NCI-H1105 (cell line): ENCODE results near the gene PSMC3.

ENCODE experiments used
- DNase-seq: peaks from one replicate; lab custom pipeline; 2025; lab: John Stamatoyannopoulos, UW

The PSMC3 gene

DNA sequence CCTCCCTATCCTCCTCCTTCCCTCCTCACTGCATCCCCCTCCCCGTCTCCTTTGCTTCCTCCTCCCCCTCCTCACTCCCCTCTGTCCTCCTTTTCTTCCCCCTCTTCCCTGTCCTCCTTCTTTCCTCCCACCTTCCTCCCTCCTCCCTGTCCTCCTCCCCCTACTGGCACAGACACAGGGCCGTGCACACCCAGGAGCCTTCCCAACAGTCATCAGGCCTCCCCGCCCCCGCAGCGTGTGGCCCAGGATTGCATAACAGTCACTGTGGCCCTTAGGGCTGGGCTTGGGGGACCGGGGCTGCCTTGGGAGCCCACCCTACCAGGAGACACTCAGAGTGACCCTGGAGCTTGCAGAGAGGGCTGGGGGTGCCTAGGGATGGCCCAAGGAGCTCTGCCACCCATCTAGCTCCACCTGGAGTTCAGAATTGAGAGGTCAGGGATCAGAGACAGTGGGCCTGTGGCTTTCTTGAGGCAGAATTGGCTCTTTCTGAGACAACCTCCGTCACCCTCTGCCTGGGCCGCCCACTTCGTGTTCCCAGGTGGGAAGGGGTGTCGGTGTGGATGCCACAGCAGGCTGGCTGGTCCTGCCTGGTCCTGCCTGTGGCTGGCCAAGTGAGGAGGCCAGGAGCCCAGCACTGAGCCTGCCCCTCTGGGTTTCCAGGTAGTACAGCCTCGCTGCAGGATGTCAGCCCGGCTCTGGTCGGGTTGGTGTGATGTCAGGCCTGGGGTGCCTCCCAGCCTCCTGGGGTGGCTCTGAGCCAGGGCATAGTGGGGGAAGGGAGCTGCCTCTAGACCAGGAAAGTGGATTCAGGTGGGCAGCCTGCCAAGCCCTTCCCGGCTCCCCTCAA lies 49.5 kb downstream of the PSMC3 start:
- no peak for DNase-seq

DNA sequence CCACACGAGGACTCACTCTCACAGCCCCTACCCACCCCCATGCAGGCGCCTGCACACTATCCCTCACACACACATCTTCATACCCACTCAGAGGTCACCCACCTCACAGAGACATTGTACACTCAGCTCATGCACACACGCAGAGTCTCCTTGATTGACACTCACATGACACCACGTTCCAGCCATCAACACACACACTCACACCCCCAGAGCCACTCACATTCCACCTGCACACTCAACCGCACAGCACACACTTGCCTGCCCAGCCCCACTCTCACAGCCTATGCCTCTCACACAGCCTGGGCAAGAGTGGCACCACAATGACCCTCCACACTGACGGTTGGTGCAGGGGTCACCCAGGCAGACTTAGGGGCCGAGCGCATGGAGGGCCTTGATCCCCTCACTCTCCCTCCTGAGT lies 50.1 kb downstream of the PSMC3 start:
- DNase-seq: no peak

DNA sequence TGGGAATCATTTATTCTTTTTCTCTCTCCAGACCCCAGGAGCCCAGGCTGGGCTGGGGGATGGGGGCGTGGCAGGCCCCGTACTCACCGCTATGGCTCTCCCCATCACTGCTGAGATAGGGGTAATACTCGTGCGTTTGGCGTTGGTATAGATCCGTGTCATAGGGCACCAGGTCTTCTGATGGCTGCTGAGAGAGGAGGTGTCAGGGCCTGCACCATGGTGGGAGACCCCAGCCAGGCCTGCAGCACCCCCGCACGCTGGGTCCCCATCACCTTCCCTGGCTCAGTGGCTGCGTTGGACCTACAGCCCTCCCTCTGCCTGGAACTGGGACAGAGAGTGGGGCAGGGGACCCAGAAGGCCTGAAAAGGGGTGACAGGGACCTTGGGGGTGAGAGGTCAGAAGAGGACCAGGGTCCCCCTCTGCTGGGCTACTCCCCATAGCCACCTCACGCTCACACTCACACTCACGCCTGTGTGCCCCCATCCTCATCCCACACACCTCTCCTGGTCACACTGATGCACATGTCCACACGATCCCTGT lies 50.6 kb downstream of the PSMC3 start:
- no peak for DNase-seq

DNA sequence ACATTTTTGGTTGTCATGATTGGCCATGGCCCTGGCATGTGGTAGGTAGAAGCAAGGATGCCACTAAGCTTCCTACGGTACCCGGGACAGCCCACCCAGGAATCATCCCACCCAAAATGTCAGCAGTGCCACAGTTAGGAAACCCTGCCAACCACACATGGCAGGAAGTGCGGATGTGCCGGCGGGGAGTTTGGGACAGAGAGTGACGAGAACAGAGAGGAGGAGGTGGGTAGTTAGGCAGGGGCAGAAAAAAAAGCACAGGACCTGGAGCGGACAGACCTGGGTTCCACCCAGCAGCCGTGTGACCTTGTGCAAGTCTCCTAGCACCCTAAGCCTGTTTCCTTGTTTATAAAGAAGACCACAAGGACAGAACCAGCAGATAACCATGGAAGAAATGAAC lies 51.2 kb downstream of the PSMC3 start:
- no peak for DNase-seq

DNA sequence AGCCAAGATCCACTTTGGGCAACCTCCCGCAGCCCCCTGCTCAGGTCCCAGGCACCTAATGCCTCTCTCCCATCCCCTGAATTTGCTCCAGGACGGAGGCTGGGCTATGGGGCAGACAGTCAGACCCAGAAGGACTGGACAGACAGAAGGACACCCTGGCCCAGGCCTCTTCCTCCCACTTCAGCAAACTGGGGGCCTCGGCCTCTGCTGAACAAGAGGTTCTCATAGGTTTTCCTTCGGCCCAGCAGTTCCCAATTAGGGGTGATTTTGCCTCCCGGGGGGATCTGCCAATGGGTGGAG lies 51.6 kb downstream of the PSMC3 start:
- no peak for DNase-seq

DNA sequence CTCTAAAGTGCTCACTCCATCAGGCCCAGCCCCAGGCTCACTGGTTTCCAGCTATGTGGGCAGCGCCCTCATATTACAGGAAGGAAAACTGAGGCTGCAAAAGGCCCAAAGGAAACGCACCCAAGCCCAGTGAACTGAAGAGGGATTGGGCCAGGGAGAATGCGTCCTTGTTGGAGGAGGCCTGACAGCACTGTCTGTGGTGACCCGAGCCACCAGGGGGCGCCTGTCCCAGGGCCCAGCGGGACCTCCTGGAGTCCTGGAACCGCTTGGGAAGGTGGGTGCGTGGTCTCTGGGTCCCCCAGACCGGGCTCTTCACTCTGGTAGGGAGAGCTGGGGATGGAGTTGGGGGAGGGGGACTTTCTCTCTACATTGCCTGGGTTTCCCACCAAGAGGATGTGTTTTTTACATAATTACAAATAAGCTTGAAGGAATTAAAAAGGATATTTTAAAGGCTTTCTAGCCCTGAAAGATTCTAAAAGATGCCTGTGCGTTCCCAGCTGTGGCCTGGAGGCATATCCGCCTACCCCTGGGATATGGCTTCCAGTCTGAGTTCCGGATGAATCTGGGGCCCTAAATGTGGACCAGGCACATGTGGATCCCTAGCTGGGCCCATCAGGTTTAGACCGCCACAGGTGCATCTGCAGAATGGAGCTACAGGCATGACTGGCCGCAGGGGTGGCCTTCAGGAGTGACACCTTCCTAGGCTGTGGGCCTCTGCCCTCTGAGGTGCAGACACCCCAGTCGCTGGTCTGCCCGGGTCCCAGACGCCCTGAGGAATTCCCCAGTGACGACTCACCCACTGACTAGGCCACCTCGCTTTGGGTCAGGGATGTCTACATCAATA lies 52.1 kb downstream of the PSMC3 start:
- DNase-seq: peak; percentile 69

DNA sequence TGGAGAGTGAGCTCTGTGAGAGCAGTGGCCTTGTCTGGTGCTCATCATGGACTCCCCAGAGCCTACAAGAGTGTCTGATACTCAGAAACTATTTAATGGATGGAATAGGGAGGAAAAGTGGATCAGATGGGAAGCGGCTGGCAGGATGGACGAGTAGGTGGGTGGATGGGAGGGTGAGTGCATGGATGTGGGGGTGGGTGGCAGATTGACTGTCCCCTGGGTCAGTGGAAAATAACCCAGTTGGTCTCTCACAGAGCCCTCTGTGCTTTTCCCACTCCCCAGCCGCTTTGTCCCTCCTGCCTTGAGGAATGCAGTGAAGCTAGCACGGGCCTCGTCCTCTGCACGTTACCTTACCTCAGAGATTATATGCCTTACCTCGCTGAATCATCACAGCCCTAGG lies 53.8 kb downstream of the PSMC3 start:
- no peak for DNase-seq

DNA sequence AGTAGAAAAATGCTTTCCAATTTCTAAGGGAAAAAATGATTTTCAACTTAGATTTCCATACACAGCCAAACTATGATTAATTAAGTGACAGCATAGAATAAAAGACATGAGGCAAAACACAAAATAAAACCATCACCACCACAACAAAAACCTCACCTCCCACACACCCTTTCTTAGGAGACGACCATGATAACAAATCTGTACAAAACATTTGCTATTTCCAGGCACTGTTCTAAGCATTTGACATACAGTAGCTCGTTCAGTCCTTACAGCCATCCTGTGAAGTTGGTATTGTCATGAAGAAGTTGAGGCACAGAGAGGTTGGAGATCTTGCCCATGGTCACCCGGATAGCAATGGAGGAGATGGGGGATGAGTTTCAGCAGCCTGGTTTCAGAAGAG lies 56.6 kb downstream of the PSMC3 start:
- DNase-seq: no peak
